GM10847 (cell line): ENCODE results near the gene ITGA8.

Source experiments
- POLR2A ChIP-seq: IDR thresholded peaks from 2 replicates; pipeline ENCODE4 v1.6.1; 2011; ENCODE audit not compliant: insufficient read length; ENCODE audit errors: extremely low read depth

Gene ITGA8

GRCh38 chr10:15562578-15562977, 157.1 kb downstream of the ITGA8 start:
- TF ChIP-seq POLR2A: no peak

- no peak for TF ChIP-seq POLR2A
Measured at GRCh38 chr10:15562116-15562515, 157.6 kb downstream of the ITGA8 start.

GRCh38 chr10:15558136-15558535, 161.6 kb downstream of the ITGA8 start:
- TF ChIP-seq POLR2A: no peak

DNA sequence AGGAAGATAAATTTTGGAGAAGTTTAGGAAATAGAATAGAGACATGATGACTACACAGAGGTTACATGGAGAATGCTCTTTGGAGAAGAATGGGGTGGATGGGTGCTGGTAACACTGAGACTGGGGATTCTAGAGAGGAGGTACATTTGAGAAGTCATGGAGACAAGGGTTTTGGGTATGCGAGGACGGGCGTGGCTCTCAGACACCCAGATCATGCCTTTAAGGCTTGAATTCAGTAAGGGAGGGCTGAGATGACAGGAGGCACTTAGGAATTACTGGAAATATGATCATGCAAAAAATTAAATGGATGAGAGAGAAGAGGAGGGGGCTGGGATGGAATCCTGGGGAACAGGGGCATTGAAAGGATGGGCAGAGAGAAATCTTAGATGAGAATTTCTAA, 168.8 kb downstream of the ITGA8 start:
- no peak for TF ChIP-seq POLR2A

DNA sequence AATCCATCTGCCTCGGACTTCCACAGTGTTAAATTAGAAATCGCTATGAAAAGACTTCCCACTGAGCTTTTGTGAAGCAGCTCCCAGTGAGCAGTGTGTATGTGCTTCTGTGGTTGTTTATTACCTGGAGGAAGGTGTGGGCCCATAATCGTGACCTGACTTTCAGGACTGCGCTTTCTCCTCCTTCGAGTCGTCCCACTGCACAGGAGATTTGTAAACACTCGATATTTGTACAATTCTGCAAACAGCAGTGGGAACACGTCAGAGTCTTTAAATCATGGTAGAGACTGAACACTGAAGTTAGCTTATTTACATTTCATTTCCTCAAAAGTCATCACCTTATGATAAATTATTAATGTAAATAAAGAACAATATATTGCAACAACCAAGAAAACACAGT, 171.4 kb downstream of the ITGA8 start:
- no peak for TF ChIP-seq POLR2A

GRCh38 chr10:15546606-15547005, 173.1 kb downstream of the ITGA8 start:
- no peak for TF ChIP-seq POLR2A

DNA sequence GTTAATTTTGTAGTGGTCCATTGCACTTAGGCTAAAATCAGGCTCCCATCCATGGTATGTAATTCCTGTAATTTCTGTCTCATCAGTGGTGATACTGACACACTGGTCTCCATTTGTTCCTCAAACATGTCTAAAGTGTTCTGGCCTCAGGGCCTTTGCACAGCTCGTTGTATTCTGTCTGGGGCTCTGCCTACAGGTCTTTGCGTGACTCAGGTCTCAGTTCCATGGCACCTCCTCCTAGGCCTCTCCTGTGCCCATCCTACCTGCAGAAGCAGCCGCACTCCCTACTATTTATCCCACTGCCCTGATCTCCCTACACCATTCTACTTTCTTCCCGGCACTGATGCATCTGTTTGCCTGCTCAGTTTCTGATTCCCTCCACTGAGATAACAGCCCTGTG, 173.8 kb downstream of the ITGA8 start:
- TF ChIP-seq POLR2A: no peak

- TF ChIP-seq POLR2A: no peak
Measured at GRCh38 chr10:15545266-15545665, 174.5 kb downstream of the ITGA8 start.

GRCh38 chr10:15543994-15544393, 175.7 kb downstream of the ITGA8 start:
- no peak for TF ChIP-seq POLR2A

GRCh38 chr10:15542817-15543216, 176.9 kb downstream of the ITGA8 start:
- TF ChIP-seq POLR2A: no peak

DNA sequence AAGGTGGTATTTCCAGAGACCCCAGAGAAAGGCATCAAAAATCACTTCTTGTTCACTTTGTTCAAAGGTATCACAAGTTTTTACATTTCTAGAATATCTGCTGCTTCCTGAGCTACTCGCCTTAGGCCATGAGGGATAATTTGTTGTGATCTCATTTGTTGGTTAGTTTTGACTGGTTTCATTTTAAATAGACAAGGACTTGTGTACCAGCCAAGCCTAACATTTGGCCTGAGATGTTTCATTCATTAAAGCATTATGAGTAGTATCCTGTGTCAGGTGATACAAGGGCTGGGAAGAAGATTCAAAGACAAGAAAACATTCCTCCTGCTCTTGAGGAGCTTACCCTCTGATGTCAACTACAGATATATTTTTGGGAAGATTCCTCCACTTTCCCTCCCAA, 178.3 kb downstream of the ITGA8 start:
- TF ChIP-seq POLR2A: no peak

DNA sequence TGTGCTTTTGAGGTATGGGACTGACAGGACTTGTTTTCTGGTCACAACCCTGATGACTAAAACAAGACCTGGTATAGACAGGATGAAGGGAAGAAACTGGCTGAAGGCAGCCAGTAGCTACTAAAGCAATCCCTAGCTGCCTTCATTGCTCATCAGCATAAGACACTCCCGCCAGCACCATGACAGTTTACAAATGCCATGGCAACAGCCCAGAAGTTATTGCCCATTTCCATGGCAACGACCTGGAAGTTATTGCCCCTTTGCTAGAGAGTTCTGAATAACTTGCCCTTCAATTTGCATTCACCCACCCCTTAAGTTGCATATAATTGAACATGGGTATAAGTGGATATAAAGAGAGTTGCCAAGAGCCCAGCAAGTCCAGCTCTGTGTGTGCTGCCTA, 179.0 kb downstream of the ITGA8 start:
- TF ChIP-seq POLR2A: no peak

DNA sequence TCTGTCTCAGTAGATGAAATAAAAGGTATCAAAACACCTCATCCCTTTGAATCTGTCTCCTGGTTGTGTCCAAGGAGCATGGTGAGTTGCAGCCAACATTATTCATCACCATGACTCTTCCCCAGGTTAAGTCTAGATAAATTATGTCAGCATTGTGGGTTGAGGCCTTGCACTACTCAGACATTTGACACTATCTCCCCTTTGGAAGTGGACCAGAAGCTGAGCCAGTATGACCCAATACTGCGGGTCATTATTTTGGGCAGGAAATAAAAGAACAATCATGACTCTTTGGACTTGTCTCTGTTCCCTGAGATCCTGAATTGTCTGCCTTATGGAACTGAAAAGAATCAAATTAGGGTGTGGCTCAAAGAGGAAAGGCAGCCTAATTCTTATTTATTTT, 180.5 kb downstream of the ITGA8 start:
- TF ChIP-seq POLR2A: no peak

GRCh38 chr10:15531927-15532722, 187.6 kb downstream of the ITGA8 start:
- TF ChIP-seq POLR2A: no peak

DNA sequence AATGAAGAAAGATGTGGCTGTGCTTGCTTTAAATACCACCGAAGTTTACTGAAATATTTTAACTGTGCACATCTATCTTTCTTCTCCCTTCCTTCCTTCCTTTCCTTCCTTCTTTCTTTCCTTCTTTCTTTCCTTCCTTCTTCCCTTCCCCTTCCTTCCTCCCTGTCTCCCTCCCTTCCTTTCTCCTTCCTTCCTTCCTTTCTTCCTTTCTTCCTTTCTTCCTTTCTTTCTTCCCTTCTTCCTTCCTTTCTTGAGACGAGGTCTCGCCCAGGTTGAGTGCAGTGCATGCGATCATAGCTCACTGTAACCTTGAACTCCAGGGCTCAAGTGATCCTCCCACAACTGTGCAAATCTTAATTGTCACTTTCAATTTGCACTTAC, 190.9 kb downstream of the ITGA8 start:
- no peak for TF ChIP-seq POLR2A

- TF ChIP-seq POLR2A: no peak
Measured at GRCh38 chr10:15526754-15527153, 193.0 kb downstream of the ITGA8 start.

DNA sequence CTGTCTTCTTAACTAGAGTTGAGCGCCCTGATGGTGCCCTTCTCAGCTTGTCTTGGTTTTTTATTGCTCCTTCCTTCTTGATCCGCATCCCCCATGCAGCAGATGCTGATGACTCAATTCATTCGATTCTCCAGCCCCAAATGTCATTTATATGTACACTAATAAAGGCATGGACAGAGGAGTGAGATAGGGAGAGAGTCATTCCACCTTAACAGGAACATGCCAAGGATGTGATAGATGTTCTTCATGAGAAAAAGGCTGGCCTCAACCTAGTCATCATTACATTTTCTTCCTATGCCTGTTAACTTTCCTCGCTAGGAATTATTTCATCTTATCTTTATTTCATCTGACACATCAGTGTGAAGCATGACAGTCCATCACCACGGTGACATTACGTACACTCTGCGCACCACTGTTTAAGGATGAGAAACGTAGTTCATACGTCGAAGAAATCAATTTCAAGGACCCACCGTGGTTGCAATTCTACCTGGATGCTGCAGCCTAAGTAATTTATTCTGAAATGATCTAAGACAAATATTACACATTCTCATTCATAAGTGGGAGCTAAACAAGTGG, 198.3 kb downstream of the ITGA8 start:
- TF ChIP-seq POLR2A: no peak
